Activated effector memory CD4-positive, alpha-beta T cell treated with Interleukin-2 at 50 U/mL for 16 hours (primary cell): ENCODE data around the gene CHST14.

ENCODE experiments used
- DNase-seq: peaks from one replicate; pipeline ENCODE4 v3.0.0-alpha.2; 2020

Gene CHST14

DNA sequence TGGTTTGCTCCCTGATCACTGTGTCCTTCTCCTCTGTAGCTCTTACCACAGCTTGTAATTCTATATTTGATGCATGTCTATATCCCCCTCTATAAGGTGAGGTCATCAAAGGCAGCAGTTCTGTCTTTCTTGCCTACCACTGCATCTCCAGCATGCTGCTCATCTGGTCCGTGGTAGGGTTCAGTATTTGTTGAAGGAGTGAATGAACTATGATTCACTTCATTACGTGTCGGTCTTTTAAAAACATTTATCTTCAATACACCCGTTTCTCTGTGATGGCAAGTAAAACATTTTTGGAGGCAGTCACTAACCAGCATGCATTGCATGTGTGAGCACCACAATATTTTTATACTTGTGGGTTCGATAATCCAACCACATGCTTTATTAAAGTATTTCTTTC is 27.6 kb downstream of the CHST14 start:
- no peak for DNase-seq

GRCh38 chr15:40498891-40499290 is 28.1 kb downstream of the CHST14 start:
- no peak for DNase-seq

DNA sequence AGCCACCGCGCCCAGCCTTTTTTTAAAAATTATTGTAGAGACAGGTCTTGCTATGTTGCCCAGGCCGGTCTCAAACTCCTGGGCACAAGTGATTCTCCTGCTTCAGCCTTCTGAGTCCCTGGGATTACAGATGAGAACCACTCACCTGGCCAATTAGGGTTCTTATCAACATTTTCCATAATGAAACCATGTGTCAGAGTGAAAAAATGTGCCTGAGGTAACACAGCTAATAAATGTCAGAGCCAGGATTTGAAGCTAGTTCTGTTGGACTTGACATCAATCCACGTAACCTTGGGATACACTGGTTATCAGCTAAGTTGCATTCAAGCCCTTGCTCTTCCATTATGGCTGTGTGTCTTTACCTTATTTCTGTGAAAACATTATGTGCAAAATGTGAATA is 29.1 kb downstream of the CHST14 start:
- DNase-seq, result no peak

- no peak for DNase-seq
These were observed 30.0 kb downstream of the CHST14 start for GRCh38 chr15:40500568-40501330.

DNA sequence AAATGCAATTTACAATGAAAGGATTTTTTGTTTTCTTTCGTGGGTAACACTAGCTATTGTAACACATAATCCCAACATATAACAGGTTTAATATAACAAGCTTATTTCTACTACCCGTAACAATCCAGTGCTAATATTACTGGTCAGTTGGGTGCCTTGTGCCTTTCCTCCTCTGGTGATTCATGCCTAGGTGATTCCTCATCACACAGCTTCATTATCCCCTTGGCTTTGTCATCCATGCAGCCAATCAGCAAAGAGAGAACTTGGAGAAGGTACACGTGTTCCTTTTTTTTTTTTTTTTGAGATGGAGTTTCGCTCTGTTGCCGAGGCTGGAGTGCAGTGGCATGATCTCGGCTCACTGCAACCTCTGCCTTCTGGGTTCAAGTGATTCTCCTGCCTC is 30.7 kb downstream of the CHST14 start:
- DNase-seq, result no peak

DNA sequence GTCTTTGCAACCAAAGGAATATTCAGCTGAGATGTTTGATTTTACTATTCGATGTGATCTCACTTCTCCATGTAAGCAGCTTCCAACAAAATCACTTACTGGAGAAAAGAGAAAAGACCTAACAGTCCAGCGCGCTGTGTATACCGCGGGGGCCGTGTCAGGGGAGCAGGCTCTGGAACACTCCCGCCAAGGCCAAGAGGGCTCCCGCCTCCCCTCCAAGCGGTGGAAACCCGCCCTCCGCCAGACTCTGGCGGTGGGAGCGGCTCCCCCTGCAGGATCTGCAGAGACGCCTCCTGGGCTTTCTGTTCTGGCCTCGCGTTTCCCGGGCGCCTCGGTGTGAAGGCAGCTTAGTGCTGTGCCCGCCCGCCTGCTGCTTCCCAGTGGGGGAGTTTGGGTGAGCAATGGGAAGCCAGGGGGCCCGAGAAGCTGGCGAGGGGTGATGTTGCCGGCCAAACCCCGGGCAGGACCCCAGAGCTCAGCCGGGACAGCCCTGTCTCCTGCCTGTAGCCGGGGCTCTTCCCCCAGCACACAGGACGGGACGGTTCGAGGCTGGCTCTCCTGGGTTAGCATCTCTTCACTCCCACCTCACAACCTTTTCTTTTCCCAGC is 36.3 kb downstream of the CHST14 start:
- DNase-seq, result peak; percentile 39

DNA sequence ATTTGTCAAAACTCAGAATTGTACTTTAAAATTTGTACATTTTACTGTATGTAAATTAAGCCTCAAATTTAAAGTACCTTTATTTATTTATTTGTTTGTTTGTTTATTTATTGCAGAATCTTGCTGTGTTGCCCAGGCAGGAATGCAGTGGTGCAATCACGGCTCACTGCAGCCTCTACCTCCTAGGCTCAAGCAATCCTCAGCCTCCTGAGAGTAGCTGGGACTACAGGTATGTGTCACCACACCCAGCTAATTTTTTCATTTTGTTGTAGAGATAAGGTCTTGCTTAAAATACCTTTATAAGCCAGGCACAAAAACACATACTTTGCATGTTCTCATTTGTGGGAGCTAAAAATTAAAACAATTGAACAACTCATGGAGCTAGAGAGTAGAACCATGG is 37.4 kb downstream of the CHST14 start:
- no peak for DNase-seq

DNA sequence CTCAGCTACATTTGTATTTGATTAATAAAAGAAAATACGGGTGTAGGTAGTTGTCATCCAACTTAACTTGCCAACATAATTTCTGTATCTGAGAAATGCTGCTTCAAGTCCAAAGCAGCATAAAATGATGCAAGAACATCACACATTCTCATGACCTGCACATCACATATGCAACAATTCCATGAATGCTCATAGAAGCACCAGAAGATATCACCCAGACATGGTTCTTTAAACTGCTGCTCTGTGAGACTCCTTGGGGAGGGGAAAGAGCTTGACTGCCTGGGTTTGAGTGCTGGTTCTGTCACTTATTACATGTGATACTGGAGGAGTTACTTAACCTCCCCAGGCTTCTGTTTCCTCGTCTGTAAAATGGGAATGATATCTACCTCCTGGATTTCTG is 39.4 kb downstream of the CHST14 start:
- no peak for DNase-seq

- no peak for DNase-seq
These were observed 40.3 kb downstream of the CHST14 start for GRCh38 chr15:40511093-40511471.

- no peak for DNase-seq
These were observed 40.8 kb downstream of the CHST14 start for GRCh38 chr15:40511472-40512133.

DNA sequence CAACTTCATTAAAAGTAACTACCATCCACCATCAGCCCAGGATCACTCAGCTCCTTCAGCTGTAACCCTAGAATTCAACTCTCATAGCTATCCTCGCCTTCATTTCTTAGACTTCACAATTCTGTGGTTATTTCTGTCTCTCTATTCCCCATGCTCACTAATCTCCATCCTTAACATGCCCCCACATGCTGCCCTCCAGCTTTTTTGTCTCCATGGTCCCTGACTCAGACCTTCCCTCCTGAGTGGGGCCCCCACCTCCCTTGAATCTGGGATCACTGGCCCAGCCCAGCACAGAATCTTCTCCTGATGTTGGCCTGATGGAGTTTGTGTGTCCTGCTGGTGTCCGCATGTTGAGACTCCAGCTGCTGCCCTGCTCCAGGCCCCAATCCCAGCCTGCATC is 41.7 kb downstream of the CHST14 start:
- DNase-seq, result no peak

- DNase-seq, result no peak
These were observed 42.8 kb downstream of the CHST14 start for GRCh38 chr15:40513609-40514008.

GRCh38 chr15:40516322-40516721 is 45.5 kb downstream of the CHST14 start:
- no peak for DNase-seq
